GM12878 (cell line): Measurements from ENCODE around the gene CWF19L1. TPM values are rescaled to one million over a fixed set of nuclear protein-coding genes. Genes with fewer than 3 reads are reported as not detected.

Source experiments
- BCL11A ChIP-seq: IDR thresholded peaks from 2 replicates; pipeline ENCODE4 v1.6.1; 2011; ENCODE audit warnings: low read depth, low read length
- BCLAF1 ChIP-seq: fragments of 450-650 bp; IDR thresholded peaks from 2 replicates; pipeline ENCODE4 v1.6.1; 2017; ENCODE audit warnings: antibody characterized with exemption, mild to moderate bottlenecking, moderate library complexity
- EGR1 ChIP-seq, 2 experiments: IDR thresholded peaks; 1 replicate in 1 of 2; 2 replicates in 1 of 2; pipeline ENCODE4 v1.6.1; 2011 to 2012; ENCODE audit warnings: low read depth in 2 of 2, low read length in 2 of 2, borderline replicate concordance in 1 of 2, mild to moderate bottlenecking in 1 of 2, moderate library complexity in 1 of 2
- ETV6 ChIP-seq, 2 experiments: fragments of 450-650 bp in 1 of 2; IDR thresholded peaks in 1 of 2; conservative IDR thresholded peaks in 1 of 2; 2 replicates each; pipeline ENCODE4 v1.6.1; 2014; ENCODE audit warnings: antibody characterized with exemption in 1 of 2, borderline replicate concordance in 1 of 2, low read depth in 1 of 2, mild to moderate bottlenecking in 1 of 2, moderate library complexity in 1 of 2
- FOS ChIP-seq: IDR thresholded peaks from 3 replicates; pipeline ENCODE4 v1.6.1; 2011; ENCODE audit warnings: borderline replicate concordance; ENCODE audit not compliant: insufficient read length; ENCODE audit errors: extremely low read depth
- MTA3 ChIP-seq: IDR thresholded peaks from 2 replicates; pipeline ENCODE4 v1.6.1; 2012; ENCODE audit warnings: low read length, inconsistent platforms, borderline replicate concordance
- MYC ChIP-seq: IDR thresholded peaks from 2 replicates; pipeline ENCODE4 v1.6.1; 2011; ENCODE audit warnings: mild to moderate bottlenecking, low read length, moderate library complexity, inconsistent platforms; ENCODE audit not compliant: insufficient read depth, insufficient replicate concordance, insufficient read length, severe bottlenecking
- PAX5 ChIP-seq: IDR thresholded peaks from 2 replicates; pipeline ENCODE4 v1.6.1; 2011; ENCODE audit warnings: low read depth, low read length, borderline replicate concordance
- PML ChIP-seq: IDR thresholded peaks from 2 replicates; pipeline ENCODE4 v1.6.1; 2012; ENCODE audit warnings: low read length, inconsistent platforms
- POLR2A ChIP-seq: IDR thresholded peaks from 2 replicates; pipeline ENCODE4 v1.6.1; 2011; ENCODE audit warnings: low read depth, mild to moderate bottlenecking, low read length
- SIN3A ChIP-seq: IDR thresholded peaks from 2 replicates; pipeline ENCODE4 v1.6.1; 2012; ENCODE audit warnings: low read depth, low read length, improper control_type of control experiment
- SMARCA5 ChIP-seq: fragments of 450-650 bp; IDR thresholded peaks from 2 replicates; pipeline ENCODE4 v1.6.1; 2017; ENCODE audit warnings: mild to moderate bottlenecking
- SP1 ChIP-seq: IDR thresholded peaks from one replicate; pipeline ENCODE4 v1.6.1; 2011; ENCODE audit warnings: low read depth, low read length
- SUPT20H ChIP-seq: IDR thresholded peaks from 2 replicates; pipeline ENCODE4 v1.6.1; 2011; ENCODE audit warnings: low read depth, mild to moderate bottlenecking, low read length, moderate library complexity, borderline replicate concordance; ENCODE audit not compliant: control insufficient read depth
- SUZ12 ChIP-seq: fragments of 200-600 bp; sonication (generic); IDR thresholded peaks from one replicate; pipeline ENCODE4 v1.6.1; 2018; ENCODE audit warnings: antibody characterized with exemption, mild to moderate bottlenecking; ENCODE audit not compliant: unreplicated experiment
- USF1 ChIP-seq: IDR thresholded peaks from 2 replicates; pipeline ENCODE4 v1.6.1; 2011; ENCODE audit warnings: borderline replicate concordance, low read depth, mild to moderate bottlenecking, moderate library complexity, mixed read lengths, low read length; ENCODE audit not compliant: insufficient read depth; ENCODE audit errors: extremely low read length
- ZBTB40 ChIP-seq: fragments of 450-650 bp; IDR thresholded peaks from 2 replicates; pipeline ENCODE4 v1.6.1; 2016; ENCODE audit warnings: mild to moderate bottlenecking, moderate library complexity, borderline replicate concordance
- ZNF217 ChIP-seq: fragments of 450-650 bp; IDR thresholded peaks from 2 replicates; pipeline ENCODE4 v1.6.1; 2017; ENCODE audit warnings: antibody characterized with exemption, mild to moderate bottlenecking
- polyA plus RNA-seq, 11 experiments: library from polyadenylated mRNA; depleted of rRNA in 4 of 11; unstranded in 6 of 11; stranded (reverse) in 5 of 11; fragments of >200 nt; fragmentation: Nextera tagmentation in 4 of 11; fragmentation: Illumina TruSeq in 1 of 11; extraction: Ambion mirVana in 4 of 11; extraction: Trizol in 1 of 11; gene quantifications; 1 replicate in 1 of 11; 2 replicates in 10 of 11; pipeline versions ENCODE4 v1.2.1 to v1.2.3, GENCODE V29; 2011 to 2016; ENCODE audit warnings: inconsistent platforms in 2 of 11, missing spikeins in 2 of 11, low read depth in 1 of 11
- total RNA-seq, 4 experiments: library from RNA; depleted of rRNA in 3 of 4; stranded (reverse); fragments of >200 nt in 3 of 4; fragmentation: Illumina TruSeq in 1 of 4; extraction: Trizol in 1 of 4; gene quantifications; 2 replicates each; pipeline versions ENCODE4 v1.2.1 to v1.2.3, GENCODE V29; 2013 to 2021

The CWF19L1 gene
- total and polyA plus RNA-seq, 10 of the 15 experiments (the other 5 are each of a cell fraction or from before 2014, with no cell fraction given), result 30.2 to 51.7 (median 38.1) TPM

- TF ChIP-seq USF1 (no peak), EGR1 (IDR thresholded peaks at IDR 0.05; ENCODE audit: borderline replicate concordance in 1 of 2, low read depth in 2 of 2, low read length in 2 of 2) (peak in 1 of 2 experiments; percentile 38; a peak in 1 of 3 replicates), BCLAF1 (no peak), FOS (no peak), PML (peak; percentile 56; the same call in 1 of the 2 replicates), MYC (no peak), ZBTB40 (peak; percentile 60; the same call in 1 of the 2 replicates), SUZ12 (no peak), ZNF217 (no peak), ETV6 (conservative IDR thresholded peaks at IDR 0.05 in 1 of 2, IDR thresholded peaks at IDR 0.05 in 1 of 2; ENCODE audit: borderline replicate concordance in 1 of 2, low read depth in 1 of 2) (no peak), SIN3A (0 out of 2 replicates have a peak, but pooled peaks have one; percentile 45), POLR2A (peak; percentile 50; the same call in 1 of the 2 replicates), BCL11A (no peak), PAX5 (peak; percentile 2; the same call in 1 of the 2 replicates), SUPT20H (no peak), MTA3 (0 out of 2 replicates have a peak, but pooled peaks have one; percentile 30), SMARCA5 (0 out of 2 replicates have a peak, but pooled peaks have one; percentile 1), SP1 (no peak)
These were observed 80.9 kb downstream of the CWF19L1 start (continued) for GRCh38 chr10:100186253-100187212.
